SK-N-SH treated with all-trans-retinoic acid at 6 μM for 48 hours (cell line): Measurements from ENCODE around the gene CFAP221.

Source experiments
- BACH2 ChIP-seq: fragments of 250-450 bp; sonication (Bioruptor Pico); IDR thresholded peaks from 2 replicates; pipeline ENCODE4 v1.9.0; 2021; ENCODE audit warnings: mild to moderate bottlenecking, borderline replicate concordance
- CSDC2 ChIP-seq: fragments of 250-450 bp; sonication (Bioruptor Pico); IDR thresholded peaks from 2 replicates; pipeline ENCODE4 v1.5.0; 2020; ENCODE audit warnings: mild to moderate bottlenecking, moderate library complexity
- PATZ1 ChIP-seq: fragments of 250-450 bp; sonication (Bioruptor Pico); IDR thresholded peaks from 2 replicates; pipeline ENCODE4 v1.8.0; 2020; ENCODE audit warnings: mild to moderate bottlenecking, moderate library complexity, borderline replicate concordance
- TF ChIP-seq, protein P1 (sequence below): fragments of 250-450 bp; sonication (Bioruptor Pico); IDR thresholded peaks from 2 replicates; pipeline ENCODE4 v1.5.1; 2020; ENCODE audit warnings: low read depth, mild to moderate bottlenecking, moderate library complexity

GRCh38 chr2:119672161-119672862 lies 128.1 kb downstream of the CFAP221 start:
- TF ChIP-seq, protein P1, sequence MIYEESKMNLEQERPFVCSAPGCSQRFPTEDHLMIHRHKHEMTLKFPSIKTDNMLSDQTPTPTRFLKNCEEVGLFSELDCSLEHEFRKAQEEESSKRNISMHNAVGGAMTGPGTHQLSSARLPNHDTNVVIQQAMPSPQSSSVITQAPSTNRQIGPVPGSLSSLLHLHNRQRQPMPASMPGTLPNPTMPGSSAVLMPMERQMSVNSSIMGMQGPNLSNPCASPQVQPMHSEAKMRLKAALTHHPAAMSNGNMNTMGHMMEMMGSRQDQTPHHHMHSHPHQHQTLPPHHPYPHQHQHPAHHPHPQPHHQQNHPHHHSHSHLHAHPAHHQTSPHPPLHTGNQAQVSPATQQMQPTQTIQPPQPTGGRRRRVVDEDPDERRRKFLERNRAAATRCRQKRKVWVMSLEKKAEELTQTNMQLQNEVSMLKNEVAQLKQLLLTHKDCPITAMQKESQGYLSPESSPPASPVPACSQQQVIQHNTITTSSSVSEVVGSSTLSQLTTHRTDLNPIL (CRISPR knock-in tag) = no peak
- TF ChIP-seq PATZ1 (no peak), BACH2 (CRISPR knock-in tag) (no peak), CSDC2 (CRISPR knock-in tag) (no peak)
